ENCODE results near the gene ELFN1.

- TF ChIP-seq FOXK2 (IDR thresholded peaks at IDR 0.05) = no peak
- no peak for TF ChIP-seq SUZ12 (IDR thresholded peaks at IDR 0.05)
- no peak for TF ChIP-seq ZNF384 (IDR thresholded peaks at IDR 0.05)
- TF ChIP-seq FOXM1 (IDR thresholded peaks at IDR 0.05; ENCODE audit: borderline replicate concordance) = no peak
- no peak for TF ChIP-seq NFRKB (IDR thresholded peaks at IDR 0.05)
Observed at GRCh38 chr7:1671594-1672451, 1.7 kb downstream of the ELFN1 start.
